Measurements from ENCODE around the gene ANKRD28.

Gene ANKRD28

GRCh38 chr3:15779111-15779510 lies 18.7 kb downstream of the ANKRD28 start:
- no peak for TF ChIP-seq CTCF (IDR thresholded peaks at IDR 0.05)

- no peak for TF ChIP-seq CTCF (IDR thresholded peaks at IDR 0.05)
Observed at GRCh38 chr3:15778332-15778858, 19.4 kb downstream of the ANKRD28 start.

DNA sequence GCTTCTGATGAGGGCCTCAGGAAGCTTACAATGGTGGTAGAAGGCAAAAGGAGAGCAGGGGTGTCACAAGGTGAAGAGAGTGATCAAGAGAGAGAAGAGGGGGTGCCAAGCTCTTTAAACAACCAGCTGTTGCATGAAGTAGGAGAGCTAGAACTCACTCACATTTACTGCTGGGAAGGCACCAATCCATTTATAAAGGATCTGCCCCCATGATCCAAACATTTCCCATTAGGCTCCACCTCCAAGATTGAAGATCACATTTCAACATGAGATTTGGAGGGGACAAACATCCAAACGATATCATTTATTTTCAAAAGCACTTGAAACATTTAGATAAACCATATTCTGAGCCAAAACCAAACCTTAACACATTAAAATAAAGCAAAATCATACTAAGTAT lies 26.3 kb downstream of the ANKRD28 start:
- TF ChIP-seq CTCF (IDR thresholded peaks at IDR 0.05): no peak

- TF ChIP-seq CTCF (IDR thresholded peaks at IDR 0.05): no peak
Observed at GRCh38 chr3:15769256-15769915, 28.4 kb downstream of the ANKRD28 start.

DNA sequence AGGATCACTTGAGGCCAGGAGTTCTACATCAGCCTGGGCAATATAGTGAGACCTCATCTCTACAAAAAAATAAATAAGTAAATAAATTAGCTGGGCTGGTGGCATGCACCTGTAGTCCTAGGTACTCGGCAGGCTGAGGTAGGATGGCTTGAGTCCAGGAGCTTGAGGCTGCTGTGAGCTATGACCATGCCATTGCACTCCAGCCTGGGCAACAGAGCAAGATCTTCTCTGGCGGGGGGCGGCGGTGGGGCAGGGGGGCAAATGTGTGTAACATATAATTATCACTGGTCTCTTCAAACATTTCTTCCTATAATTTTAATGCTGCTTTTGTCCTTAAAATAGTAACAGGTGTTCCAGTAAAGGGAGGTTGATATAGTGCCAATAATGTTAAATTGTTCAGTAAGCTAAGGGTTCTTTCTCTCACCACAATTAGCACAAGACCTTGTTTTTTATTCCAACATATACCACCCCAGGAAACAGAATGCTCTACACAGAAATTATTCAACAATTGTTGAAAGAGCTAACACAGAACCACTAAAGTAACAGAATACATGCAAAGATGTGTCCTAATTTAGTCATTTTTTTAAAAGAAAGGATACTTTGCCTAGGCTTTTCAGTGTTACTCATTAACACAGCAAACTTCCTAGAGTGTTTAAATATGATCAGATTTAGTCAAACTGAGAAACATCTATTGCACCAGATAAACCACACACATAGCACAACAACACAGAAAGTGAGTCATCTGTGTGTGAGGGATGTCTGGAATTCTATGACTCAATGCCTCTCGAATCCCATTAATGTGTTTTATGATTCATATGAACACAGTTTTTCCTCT lies 29.1 kb downstream of the ANKRD28 start:
- TF ChIP-seq CTCF (IDR thresholded peaks at IDR 0.05): no peak

DNA sequence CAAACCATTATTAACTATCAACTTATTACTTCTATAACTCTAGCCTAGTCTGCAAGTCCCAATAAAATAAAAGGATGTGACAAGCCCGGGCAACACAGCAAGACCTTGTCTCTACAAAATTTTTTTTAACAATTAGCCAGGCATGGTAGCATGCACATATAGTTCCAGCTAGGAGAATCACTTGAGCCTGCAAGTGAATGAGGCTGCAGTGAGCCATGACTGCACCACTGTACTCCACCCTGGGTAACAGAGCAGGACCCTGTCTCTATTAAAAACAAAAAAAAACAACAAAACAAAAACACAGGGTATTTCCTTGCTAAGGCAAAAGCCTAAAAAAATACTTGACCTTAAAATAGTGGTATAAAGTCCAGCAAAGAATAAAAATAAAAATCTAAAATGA lies 31.4 kb downstream of the ANKRD28 start:
- no peak for TF ChIP-seq CTCF (IDR thresholded peaks at IDR 0.05)

DNA sequence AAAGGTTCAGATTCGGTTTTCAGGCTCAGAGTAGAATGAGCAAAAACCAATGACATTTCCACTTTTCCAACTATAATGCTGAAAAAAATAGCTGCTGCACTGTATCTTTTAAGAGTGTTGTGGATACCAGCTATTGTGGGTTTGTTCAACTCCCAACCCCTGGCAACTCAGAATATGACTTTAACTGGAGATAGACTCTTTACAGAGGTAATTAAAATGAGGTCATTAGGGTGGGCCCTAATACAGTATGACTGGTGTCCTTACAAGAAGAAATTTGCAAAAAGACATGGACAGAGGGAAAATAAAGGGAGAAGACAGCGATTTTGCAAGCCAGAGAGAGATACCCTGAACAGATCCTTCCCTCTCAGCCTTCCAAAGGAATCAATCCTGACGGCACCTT lies 39.5 kb downstream of the ANKRD28 start:
- TF ChIP-seq CTCF (IDR thresholded peaks at IDR 0.05): no peak

Measured in LNCAP (cell line).